Ovary (tissue), 9 donors: ENCODE measurements around the gene APBB2. TPM values are rescaled to one million over a fixed set of nuclear protein-coding genes. Genes with fewer than 3 reads are reported as not detected.

Experiments used
- DNase-seq, 5 donors: peaks; one replicate each; pipeline ENCODE4 v3.0.0-alpha.2; 2019 to 2020
- H3K27ac ChIP-seq, 2 donors: fragments of 200-600 bp; one replicate each; pipeline versions ENCODE4 v1.5.1 to v1.8.0; 2019 to 2022
- H3K27me3 ChIP-seq: fragments of 200-600 bp; one replicate; pipeline ENCODE4 v1.8.0; 2022
- H3K36me3 ChIP-seq: fragments of 200-600 bp; sonication (generic); one replicate; pipeline ENCODE4 v1.5.1; 2019
- H3K4me1 ChIP-seq: one replicate; pipeline ENCODE4 v1.8.1; 2013; ENCODE audit warnings: mild to moderate bottlenecking, moderate library complexity; ENCODE audit not compliant: insufficient read depth
- H3K4me3 ChIP-seq: fragments of 200-600 bp; sonication (generic); one replicate; pipeline ENCODE4 v1.5.1; 2017
- H3K9me3 ChIP-seq, 2 donors: fragments of 200-600 bp in 1 of 2; sonication (generic) in 1 of 2; one replicate each; pipeline versions ENCODE4 v1.5.1 to v1.8.1; 2013 to 2019; ENCODE audit warnings: mild to moderate bottlenecking in 1 of 2, moderate library complexity in 1 of 2
- CTCF ChIP-seq, 3 donors: fragments of 450-650 bp in 2 of 3; fragments of 200-600 bp in 1 of 3; IDR thresholded peaks; one replicate each; pipeline versions ENCODE4 v1.5.1 to v1.8.0; 2016 to 2022; ENCODE audit warnings: antibody characterized with exemption in 3 of 3, mild to moderate bottlenecking in 1 of 3
- EP300 ChIP-seq: sonication (generic); formaldehyde crosslinking; IDR thresholded peaks from one replicate; pipeline ENCODE4 v1.6.1; 2017; ENCODE audit warnings: antibody characterized with exemption
- POLR2A ChIP-seq: fragments of 450-650 bp; IDR thresholded peaks from one replicate; pipeline ENCODE4 v1.6.1; 2017; ENCODE audit warnings: antibody characterized with exemption, mild to moderate bottlenecking, moderate library complexity
- WGBS, 3 donors: extraction: QIAGEN DNeasy Blood & Tissue Kit in 1 of 3; methylation state at CpG; one replicate each; pipeline versions ENCODE4 v1.1.5 to v1.1.7; 2013 to 2017; 5-methylcytosine and 5-hydroxymethylcytosine counted together
- intact Hi-C, 4 donors: fragments of 100-400 bp; cut with DNase I; formaldehyde crosslinking; loops; one replicate each; pipeline versions ENCODE4 v1.11.0 to v1.15.1; 2022 to 2023
- polyA plus RNA-seq, 2 donors: library from polyadenylated mRNA; stranded (reverse); fragments of 200-250 nt in 1 of 2; fragments of 350-450 nt in 1 of 2; fragmentation: Illumina TruSeq in 1 of 2; extraction: RNeasy Lipid Tissue Mini Kit (QIAGEN cat#74804) in 1 of 2; gene quantifications; one replicate each; pipeline ENCODE4 v1.2.3, GENCODE V29; 2013 to 2014
- total RNA-seq, 7 donors: library from RNA; depleted of rRNA in 2 of 7; stranded (reverse); fragments of >200 nt in 2 of 7; fragmentation: NEBNext Ultra II Directional in 3 of 7; extraction: Animal tissue kit (Norgen Biotek cat#: 25700) in 3 of 7; gene quantifications; one replicate each; pipeline versions ENCODE4 v1.1.0 to v1.2.4, GENCODE V29; 2016 to 2023
- donor health status: DM: no; HTN: no; CAD: no; lungs with moderate emphysema.
- donor health status: DM: no; HTN: no; CAD: no.
- donor health status: Bipolar disorder and iron deficiency.
- donor health status: DM: yes; HTN: yes; CAD: no.
- donor health status: DM: no; HTN: no; CAD: no.
- donor health status: DM: yes; HTN: yes; CAD: no.

Gene APBB2
- total and polyA plus RNA-seq, 9 donors: 30.9 to 163 (median 80.1) TPM

DNA sequence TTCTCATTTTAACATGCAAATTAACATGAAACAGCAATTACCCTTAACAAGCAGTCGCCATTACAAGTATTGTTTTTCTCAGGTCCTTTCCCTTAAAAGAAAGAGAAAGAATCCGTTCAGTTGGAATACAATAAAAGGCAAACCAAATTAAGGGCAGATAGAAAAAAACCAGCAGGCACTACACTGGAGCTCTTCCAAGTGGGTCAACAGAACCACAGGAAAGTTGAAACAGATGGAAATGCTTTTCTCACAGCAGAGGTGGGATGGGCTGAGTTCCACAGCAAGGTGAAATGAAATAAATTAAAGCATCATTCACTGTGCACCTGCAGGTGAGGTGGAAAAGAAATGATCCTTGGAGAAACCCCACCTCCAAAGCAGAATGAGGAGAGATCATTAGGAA, 102.6 kb downstream of the APBB2 start:
- 63 to 71% (median 69%) methylated on average over 2 of the region's 2 CpGs for WGBS, 3 donors
- no peak overlapping the region for H3K27ac ChIP-seq
- intact Hi-C loops: no loop called here

DNA sequence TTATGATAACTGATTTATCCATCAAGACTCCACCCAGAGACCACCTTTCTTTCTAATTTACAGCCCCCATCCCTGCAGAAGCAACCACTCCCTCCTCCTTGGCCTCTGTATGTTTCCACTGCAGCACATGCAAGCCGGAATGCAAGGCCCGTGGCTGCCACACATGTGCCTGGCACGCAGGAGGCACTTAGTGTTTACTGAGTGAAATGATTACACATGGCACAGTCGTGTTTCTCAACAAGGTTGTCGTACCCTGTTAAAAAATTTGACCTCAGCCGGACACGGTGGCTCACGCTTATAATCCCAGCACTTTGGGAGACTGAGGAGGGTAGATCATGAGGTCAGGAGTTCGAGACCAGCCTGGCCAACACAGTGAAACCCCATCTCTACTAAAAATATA, 104.3 kb downstream of the APBB2 start:
- no peak for DNase-seq
- 93 to 95% (median 95%) methylated on average over 9 of the region's 9 CpGs for WGBS, 3 donors
- intact Hi-C loops: no loop called here

More for the DNA sequence above, 102.6 kb downstream of the APBB2 start:
- no peaks in the 10 kb centered on the region for H3K36me3 ChIP-seq
- no peaks in the 10 kb centered on the region for H3K27me3 ChIP-seq
- no peak overlapping the region for H3K4me3 ChIP-seq
- TF ChIP-seq EP300 (no peak), POLR2A (no peak)
- no peaks in the 10 kb centered on the region for H3K4me1 ChIP-seq
- no peaks in the 10 kb centered on the region for H3K9me3 ChIP-seq
- DNase-seq: no peak

DNA sequence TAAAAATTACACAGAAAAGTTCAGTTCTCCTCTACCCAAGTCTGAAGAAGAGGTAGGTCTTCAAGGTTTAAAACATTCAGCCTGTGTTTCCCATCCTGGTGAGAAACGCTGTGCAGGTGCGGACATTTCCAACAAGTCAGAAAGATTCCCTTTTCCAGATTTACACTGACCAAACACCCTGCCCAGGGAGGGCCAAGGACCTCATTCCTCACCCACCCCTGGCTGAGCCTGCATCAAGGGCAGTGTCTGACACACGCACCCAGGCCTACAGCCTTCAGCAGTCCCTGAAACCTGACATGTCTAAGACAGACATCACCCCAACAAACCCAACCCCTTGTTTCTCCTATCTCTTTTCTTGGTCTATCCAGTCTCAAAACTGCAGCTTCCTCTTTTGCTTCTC, 105.9 kb downstream of the APBB2 start:
- Histone ChIP-seq H3K27me3 (no peaks in the 10 kb centered on the region), H3K9me3 (no peaks in the 10 kb centered on the region), H3K4me1 (peaks cover 4% of the 10 kb centered on the region), H3K27ac (no peak overlapping the region), H3K36me3 (no peaks in the 10 kb centered on the region), H3K4me3 (no peak overlapping the region)
- intact Hi-C loops: no loop called here
- WGBS, 3 donors: 92 to 97% (median 93%) methylated on average over 3 of the region's 3 CpGs
- TF ChIP-seq CTCF (IDR thresholded peaks at IDR 0.05): no peak
- TF ChIP-seq EP300: no peak
- TF ChIP-seq POLR2A: no peak
- DNase-seq: no peak

More for the DNA sequence above, 104.3 kb downstream of the APBB2 start:
- Histone ChIP-seq H3K27ac (no peak overlapping the region), H3K27me3 (no peaks in the 10 kb centered on the region), H3K9me3 (no peaks in the 10 kb centered on the region), H3K4me1 (peaks cover 3% of the 10 kb centered on the region), H3K36me3 (no peaks in the 10 kb centered on the region), H3K4me3 (no peak overlapping the region)
- no peak for TF ChIP-seq CTCF (IDR thresholded peaks at IDR 0.05)
- no peak for TF ChIP-seq POLR2A
- TF ChIP-seq EP300: no peak

- Histone ChIP-seq H3K27ac (no peak overlapping the region), H3K4me1 (peaks cover 4% of the 10 kb centered on the region), H3K36me3 (no peaks in the 10 kb centered on the region), H3K9me3 (no peaks in the 10 kb centered on the region), H3K27me3 (no peaks in the 10 kb centered on the region), H3K4me3 (no peak overlapping the region)
- no peak for DNase-seq
- 82 to 92% (median 89%) methylated on average over 7 of the region's 7 CpGs for WGBS, 3 donors
- no peak for TF ChIP-seq EP300
- no peak for TF ChIP-seq CTCF (IDR thresholded peaks at IDR 0.05)
- TF ChIP-seq POLR2A: no peak
- intact Hi-C loops: no loop called here
Measured at GRCh38 chr4:41106694-41107419, 107.5 kb downstream of the APBB2 start.

GRCh38 chr4:41106081-41106480, 108.3 kb downstream of the APBB2 start:
- Histone ChIP-seq H3K4me1 (peaks cover 4% of the 10 kb centered on the region), H3K4me3 (no peak overlapping the region), H3K9me3 (no peaks in the 10 kb centered on the region), H3K27ac (no peak overlapping the region), H3K27me3 (no peaks in the 10 kb centered on the region), H3K36me3 (no peaks in the 10 kb centered on the region)
- TF ChIP-seq EP300 (no peak), CTCF (IDR thresholded peaks at IDR 0.05) (no peak), POLR2A (no peak)
- DNase-seq: no peak
- intact Hi-C loops: no loop called here
